ENCODE measurements around the gene ACTRT2.
A peak's percentile ranks its signal among the peaks of the same experiment; 100 is the strongest.

ACTRT2 gene

GRCh38 chr1:3003039-3003940, 18.0 kb upstream of the ACTRT2 start:
- no peak for DNase-seq

DNA sequence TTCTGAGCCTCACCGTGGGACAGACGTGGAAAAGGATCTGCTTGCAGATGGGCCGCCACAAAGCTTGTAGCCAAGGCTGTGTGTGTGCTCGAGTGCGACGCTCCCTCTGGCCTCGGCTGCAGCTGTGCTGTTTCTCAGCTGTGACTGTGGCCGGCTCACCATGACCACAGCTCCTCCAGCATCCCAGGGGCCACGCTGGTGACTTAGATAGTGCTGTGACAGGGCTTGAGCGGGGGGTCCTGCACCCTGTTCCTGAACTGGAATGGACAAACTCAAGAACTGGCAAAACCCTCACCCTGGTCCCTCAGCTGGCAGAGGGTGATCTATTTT, 17.4 kb upstream of the ACTRT2 start:
- no peak for DNase-seq

DNA sequence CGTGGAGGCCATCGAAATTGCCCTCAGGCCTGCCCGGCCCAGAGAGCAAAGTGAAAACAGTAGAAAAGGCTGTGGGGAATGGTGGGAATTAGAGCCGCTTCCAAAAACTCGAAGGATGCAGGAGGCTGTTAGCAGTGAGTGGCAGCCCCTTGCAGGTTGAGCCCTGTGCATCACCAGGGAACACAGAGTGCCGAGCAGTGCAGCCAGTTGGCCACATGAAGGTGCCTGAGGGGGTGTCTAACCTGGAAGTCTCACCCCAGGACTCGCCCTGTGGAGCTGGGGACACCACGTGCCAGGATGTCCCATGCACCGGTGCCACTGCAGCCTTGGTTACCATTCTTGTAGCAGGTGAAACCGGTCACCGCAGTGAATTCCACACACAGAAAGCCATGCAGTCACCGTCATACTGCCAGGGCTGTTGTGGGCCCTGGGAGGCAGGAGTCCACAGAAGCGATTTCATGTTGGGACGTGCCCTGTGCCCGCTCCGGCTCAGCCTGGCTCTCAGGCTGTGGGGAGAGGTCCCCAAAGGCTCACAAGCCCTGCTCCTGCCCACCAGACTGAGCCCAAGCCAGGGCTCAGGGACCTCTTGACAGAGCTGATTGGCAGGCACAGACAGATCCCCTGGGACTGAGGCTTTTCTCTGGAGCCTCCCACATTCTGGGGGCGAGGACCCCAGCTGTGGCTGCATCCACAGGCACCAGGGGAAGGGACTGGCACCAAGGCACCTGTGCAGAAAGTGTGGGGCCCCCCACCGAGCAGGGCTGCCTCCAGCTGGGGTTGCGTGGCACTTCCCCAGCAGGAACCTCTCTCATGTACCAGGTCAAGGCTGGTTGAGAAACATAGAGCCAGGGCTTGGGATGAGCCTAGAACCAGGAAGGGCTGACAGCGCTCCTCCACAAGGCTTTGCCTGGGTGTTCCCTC, 16.7 kb upstream of the ACTRT2 start:
- no peak for DNase-seq

GRCh38 chr1:3005771-3006170, 15.5 kb upstream of the ACTRT2 start:
- DNase-seq: no peak

- no peak for DNase-seq
Measured at GRCh38 chr1:3007298-3008147, 13.7 kb upstream of the ACTRT2 start.

GRCh38 chr1:3009021-3009420, 12.2 kb upstream of the ACTRT2 start:
- no peak for DNase-seq

DNA sequence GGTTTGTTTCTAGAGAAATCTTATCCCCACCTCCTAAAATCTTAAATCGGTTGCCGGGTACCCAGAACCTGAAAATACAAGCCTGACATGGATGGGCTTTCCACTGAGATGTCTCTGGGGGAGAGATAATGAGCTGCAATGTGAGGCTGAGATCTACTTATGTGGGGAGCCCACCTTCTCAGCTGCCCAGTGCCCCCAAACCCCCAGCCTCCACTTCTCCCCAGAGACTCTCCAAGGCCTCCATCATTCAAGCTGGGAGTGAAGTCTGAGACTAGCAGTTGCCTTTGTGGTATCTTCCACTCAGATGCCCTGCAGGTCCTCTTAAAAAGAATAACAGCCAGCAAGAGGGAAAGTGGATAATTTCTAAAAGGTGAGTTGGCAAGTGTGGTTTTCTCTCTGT, 11.7 kb upstream of the ACTRT2 start:
- no peak for DNase-seq

DNA sequence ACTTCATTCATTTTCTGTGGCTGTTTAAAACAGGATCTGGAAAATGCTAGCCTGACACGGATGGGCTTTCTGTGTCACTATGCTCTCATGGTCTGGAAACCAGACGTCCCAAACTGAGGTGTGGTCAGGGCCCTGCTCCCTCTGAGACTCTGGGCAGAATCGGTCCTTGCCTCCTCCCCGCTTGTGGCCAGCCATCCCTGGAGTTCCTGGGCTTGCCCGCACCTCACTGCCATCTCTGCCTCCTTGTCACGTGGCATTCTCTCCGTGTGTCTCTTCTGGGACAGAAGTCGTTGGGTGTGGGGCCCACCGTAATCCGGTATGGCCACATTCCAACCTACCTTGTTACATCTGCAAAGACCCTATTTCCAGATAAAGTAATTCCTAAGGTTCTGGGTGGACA, 10.1 kb upstream of the ACTRT2 start:
- DNase-seq: no peak

DNA sequence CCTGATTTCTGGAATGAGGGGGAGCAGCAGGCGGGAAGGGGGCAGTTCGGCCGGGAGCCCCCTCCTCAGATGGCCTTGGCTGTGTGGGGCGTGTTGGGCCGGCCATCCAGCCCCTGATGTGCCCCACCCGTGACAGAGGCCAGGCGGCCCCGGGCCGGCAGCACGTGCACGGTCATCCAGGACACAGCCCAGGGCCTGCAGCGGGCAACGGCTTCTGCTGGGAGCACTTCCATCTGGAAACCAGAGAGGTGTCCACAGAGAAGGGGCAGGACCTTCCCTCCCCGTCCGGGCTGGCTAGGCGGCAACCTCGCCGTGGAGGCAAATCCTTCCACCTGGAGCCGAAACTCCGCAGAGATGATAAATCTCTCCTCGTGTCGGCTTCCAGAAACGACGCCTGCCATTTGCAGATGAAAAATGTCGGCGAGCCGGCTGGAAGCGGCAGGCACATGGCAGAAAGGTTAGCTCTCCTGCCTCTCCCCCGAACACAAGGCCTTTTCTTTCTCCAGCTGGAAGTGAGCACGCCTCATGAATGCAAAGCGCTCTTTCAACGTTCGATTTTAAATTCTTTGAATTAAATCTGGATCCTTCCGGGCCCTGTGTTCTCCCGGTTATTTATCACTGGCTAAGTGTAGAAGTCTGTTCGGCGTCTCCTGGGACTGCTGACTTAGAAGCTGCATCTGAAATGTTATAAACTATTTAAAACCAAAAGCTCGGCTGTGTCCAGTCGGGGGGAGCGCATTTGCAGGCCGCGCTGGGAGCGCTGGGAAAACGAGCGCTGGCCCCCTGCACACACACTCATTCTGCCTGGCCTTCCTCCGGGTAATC, 9.4 kb upstream of the ACTRT2 start:
- DNase-seq: no peak

DNA sequence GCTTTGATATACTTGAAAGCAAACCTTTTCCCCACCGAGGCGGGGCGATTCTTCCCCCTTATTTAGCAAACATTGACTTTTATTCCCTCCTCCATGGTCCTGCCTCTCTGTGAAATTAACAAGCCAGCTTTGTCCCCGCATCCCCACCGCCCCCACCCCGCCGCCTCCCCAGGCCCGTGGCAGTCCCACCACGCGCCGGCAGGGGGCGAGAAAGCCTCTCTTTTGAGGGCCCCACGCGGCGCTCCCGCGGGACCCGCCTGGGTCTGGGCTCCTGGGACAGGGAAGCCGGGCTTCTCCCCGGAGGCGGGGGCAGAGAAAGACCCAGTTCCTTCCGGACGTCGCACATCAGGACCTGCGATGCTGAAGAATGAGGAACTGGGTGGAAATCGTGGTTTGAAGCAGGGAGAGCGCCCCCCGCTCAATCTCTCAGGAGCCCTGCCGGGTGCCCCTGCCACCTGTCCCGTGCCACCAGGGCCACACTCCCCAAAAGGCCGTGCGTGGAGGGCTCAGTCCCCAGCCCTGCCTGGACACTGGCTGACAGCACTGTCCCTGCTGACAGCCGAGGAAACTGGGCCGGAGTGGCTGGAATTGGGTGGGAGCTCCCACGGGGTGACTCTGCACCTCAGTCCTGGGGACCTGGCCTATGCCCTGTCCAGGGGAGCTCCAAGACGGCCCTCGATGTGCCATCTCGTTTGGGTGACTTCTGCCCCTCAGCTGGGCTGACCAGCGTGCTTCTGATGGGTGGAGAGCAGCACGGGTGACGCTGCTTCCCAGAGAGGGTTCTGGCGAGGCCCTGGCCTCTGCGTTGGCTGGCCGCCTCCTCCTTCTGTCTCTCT, 8.6 kb upstream of the ACTRT2 start:
- DNase-seq: peak; percentile 15

GRCh38 chr1:3013371-3014049, 7.8 kb upstream of the ACTRT2 start:
- no peak for DNase-seq

DNA sequence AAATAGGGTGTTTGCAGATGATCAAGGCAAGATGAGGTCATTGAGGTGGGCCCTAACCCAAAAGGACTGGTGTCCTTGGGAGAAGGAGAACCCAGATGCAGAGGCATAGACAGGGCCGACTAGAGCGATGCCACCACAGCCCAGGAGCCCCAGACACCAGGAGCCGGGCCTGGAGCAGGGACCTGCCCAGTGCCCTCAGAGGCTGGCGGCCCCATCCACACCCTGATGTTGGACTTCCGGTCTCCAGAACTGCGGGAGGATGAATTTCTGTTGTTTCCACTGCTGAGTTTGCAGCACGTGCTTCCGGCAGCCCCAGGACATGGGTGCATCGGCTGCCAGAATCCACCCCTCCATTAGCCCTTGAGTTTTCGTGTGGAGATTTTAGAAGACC, 7.2 kb upstream of the ACTRT2 start:
- DNase-seq: no peak

DNA sequence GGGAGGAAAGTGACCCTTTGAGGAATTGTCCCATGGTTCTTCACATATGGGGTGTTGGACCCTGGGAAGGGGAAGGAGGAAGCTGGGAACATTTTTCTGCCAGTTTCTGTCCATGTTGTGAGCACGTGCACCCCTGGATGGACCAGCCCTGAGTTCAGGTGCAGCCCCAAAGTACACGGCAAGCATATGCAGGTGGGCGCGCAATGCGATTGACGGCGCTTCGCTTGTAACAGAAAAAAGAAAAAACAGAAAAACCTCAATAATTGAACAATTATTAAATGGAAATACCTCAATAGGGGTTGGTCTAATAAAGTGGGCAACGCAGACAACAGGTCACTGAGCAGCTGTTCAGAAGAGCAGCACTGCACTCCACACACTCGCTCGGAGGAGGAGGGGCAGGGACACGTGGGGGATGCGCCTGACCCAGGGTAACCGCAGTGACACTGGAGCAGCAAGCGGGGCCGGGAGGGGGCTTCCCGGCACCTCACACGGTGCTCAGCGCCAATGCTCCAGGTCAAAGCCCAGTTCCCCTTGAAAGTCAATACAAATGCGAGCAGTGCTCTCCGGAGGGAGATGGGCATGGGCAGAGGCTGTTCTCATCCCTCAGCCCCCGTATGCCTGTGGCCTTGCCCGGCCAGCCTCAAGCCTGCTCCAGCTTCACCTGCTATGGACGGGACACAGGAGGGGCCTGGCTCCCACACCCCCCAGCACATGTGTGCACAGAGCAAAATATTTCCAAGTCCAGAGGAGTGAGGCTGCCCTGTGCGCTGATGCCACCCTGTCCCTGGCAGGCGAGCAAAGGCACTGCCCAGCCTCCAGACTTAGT, 6.6 kb upstream of the ACTRT2 start:
- no peak for DNase-seq

- no peak for DNase-seq
Measured at GRCh38 chr1:3015269-3015635, 6.0 kb upstream of the ACTRT2 start.

DNA sequence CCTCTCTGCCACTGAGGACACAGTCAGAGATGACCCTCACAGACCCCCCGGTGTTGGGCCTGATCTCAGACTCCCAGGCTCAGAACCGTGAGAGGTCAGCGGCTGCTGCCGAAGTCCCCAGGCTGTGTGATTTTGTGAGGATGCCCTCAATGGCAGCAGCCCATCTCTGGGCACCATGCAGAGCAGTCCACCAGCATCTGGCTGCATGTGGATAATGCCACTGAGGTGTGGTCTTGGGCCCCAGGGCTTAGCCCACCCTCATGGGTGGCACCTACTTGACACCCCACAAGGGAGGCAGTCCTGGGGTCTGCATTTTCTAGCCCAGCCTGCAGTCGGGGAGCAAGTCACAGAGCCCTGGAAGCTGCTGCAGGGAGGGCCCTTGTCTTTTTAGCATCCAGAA, 5.5 kb upstream of the ACTRT2 start:
- no peak for DNase-seq

GRCh38 chr1:3016641-3017439, 4.4 kb upstream of the ACTRT2 start:
- DNase-seq: no peak

DNA sequence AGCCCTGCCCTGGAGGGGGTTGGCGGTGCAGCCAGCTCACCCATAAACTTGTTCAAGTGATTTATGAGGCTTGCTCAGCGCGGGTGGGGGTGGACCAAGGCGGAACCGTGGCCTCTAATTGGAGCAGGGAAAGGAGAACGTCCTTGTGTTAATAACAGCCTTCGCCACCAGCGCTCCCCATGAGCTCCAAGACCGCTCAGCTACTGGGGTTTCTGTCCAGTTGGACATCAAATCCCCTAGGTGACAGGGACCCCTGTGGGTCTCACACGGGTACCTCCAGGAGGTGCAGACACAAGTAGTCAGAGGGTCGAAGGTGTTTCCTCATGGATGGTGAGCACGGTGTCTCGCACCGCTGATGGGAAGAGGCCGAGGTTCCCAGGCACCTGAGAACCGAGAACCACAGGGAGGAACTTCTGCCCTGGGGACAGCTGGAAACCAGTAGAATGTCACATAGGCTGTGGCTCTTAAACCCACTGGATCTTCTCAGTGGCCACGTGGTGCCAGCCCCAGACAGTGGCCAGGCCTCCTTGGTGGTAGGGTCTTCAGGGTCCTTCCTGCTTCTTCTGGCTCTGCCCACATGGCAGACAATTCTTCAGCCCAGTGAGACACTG, 3.7 kb upstream of the ACTRT2 start:
- no peak for DNase-seq

DNA sequence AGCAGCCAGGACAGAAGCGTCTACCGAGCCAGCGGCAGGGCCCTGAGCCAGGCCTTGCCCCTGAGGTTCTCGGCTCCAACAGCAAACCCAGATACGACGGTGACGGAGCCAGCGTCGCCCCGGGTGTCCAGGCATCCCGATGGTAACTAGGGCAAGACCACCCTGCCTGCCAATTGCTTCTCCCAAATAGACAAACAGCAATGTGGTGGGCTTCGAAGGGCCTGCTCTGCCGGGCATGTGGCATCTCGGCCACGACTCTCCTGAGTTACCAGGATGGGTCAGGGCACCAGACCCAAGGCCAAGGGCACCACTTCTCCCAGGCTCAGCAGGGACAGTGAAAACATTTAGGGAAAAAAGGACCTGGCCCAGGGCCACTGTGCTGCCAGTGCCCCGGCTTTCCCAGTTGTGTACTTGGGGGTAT, 3.2 kb upstream of the ACTRT2 start:
- DNase-seq: no peak
